Jurkat, Clone E6-1 (cell line): Measurements from ENCODE around the gene POT1.

Experiments used
- DNase-seq: peaks from one replicate; pipeline ENCODE4 v3.0.0-alpha.2; 2011; ENCODE audit warnings: low read depth, low spot score
- H3K4me3 ChIP-seq: 2 replicates; pipeline ENCODE4 v1.5.1; 2011; ENCODE audit warnings: mild to moderate bottlenecking, low read length, control low read depth, moderate library complexity

The POT1 gene

DNA sequence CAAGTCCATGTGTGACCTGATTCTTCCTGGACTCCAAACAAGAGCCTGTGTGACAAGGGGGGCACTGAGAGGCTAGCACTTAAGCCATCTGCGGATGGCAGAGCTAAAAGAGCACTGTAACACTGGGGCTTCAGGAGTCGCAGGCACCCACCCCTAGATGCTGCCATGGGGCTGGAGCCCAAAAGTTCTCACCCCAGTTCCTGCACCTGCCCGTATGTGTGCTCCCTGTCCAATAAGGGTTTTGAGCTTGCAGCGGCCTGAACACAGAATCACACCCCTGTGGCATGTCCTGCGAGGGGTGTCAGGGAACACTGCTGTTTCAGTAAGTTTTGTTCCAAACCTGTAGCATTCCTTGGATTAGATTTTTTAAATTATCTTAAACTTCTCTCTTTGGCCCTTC is 110.8 kb downstream of the POT1 start:
- no peak for DNase-seq

DNA sequence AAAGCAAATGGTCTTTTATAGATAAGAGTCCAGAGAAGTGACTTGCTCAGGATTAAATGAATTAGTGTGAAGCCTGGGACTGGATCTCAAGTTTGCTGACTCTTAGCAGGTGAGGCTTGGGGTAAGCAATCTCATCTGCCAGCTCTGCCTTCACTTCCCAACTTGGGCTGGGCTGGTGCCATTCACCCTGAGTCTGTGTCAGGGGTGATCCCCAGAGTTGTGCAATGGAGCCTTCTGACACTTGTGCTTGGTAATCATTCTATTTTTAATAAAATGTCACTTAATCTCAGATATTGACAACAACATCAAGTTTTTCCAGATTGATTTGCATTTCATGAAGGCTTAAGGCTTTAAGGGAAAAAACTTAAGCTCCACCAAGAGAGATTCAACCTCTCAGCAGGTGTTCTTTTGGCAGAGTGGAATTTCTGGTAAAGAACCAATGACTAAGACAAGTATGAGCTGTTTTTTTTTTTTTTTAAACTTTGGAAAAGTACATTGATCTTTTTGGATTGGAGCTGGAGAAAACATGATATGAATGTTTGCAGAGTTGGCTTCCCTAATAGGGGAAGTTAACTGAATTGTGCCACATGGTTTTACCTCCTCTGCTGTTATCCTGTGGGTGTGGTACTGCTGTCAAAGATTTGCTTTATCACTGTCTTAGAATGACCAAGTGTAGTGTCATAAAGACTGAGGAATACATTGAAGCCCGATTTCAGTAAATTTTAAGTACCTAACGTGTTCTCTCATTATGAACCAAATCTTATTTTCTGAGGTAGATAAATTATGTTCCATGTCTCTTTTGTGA is 115.4 kb downstream of the POT1 start:
- H3K4me3 ChIP-seq: no peak overlapping the region
- DNase-seq: no peak

More for the DNA sequence above, 110.8 kb downstream of the POT1 start:
- no peak overlapping the region for H3K4me3 ChIP-seq

DNA sequence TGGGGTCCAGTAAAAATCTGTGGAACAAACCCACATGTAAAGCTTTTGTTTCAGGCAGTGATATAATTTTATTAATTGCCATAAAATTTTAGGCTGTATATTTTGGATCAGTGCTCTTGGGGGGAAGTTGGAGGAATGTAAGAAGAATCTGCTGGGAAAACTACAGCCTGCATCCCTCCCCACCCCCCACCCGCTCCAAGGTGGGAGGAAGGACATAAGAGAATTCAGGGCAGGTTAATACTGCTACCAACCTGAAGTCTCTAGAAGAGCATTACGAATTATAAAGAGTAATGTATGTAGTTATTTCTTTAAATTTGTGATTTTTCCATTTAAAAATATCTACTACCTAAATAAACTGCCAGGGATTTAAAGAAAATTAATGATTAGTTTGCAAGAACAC is 116.9 kb downstream of the POT1 start:
- no peak for DNase-seq
- H3K4me3 ChIP-seq: no peak overlapping the region

GRCh38 chr7:124811341-124811740 is 118.3 kb downstream of the POT1 start:
- H3K4me3 ChIP-seq: no peak overlapping the region
- no peak for DNase-seq

DNA sequence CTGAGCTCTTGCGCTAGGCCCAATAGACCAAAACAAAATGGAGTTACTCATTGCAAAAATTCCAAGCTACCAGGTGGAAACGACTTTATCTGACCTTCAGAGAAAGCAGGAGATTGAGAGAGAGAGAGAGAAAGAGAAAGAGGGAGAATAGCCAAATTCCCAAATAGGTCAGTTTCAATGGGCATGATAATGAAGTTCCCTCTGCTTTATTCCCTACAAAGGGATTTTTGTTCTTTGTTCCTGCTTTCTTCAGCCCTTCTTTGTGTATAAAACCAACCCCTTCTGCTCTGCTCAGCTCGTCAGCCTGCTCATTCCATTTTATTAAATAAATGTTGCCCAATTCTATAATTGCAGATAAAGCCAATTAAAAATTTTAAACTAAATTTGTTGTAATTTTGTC is 119.0 kb downstream of the POT1 start:
- no peak overlapping the region for H3K4me3 ChIP-seq
- no peak for DNase-seq

DNA sequence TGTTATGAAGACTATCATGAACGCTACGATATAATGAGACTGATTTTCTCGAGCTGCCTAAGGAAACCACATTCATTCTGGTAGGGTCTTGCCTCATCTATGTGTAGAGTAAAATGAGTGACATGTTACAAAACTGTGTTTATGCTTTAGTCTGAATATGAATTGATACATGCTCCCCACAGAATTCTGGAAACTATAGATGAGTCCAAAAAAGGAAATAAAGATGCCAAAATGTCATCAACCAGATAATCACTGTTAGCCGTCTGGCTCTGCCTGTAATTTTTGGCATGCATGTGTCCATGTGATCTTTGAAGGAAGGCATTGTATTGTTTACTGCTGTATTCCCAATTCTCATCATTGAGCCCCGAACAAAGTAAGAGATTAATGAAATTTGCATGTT is 121.4 kb downstream of the POT1 start:
- DNase-seq: no peak
- H3K4me3 ChIP-seq: no peak overlapping the region

GRCh38 chr7:124801330-124801895 is 128.2 kb downstream of the POT1 start:
- no peak for DNase-seq
- no peak overlapping the region for H3K4me3 ChIP-seq

DNA sequence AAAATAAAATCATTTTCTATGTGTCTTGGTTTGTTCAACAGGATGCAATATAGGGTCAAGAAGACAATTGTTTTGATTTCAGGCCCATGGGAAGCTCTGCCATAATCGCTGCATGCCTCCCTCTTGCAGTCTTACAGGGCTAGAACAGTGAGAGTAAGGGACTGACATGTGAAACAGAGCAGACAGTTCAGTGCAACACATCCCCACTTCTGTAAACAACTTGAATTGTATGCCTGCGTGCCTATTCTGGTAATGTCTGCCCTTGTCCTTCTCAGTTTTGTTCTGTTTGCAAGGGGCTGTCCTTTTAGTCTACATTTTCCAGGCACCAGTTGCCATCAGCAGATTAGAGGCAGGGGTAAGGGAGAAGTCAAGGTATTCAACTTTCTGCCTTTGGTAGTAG is 129.2 kb downstream of the POT1 start:
- H3K4me3 ChIP-seq: no peak overlapping the region
- DNase-seq: no peak

GRCh38 chr7:124799448-124799847 is 130.2 kb downstream of the POT1 start:
- no peak for DNase-seq
- H3K4me3 ChIP-seq: no peak overlapping the region

GRCh38 chr7:124796771-124797170 is 132.9 kb downstream of the POT1 start:
- H3K4me3 ChIP-seq: no peak overlapping the region
- DNase-seq: no peak

DNA sequence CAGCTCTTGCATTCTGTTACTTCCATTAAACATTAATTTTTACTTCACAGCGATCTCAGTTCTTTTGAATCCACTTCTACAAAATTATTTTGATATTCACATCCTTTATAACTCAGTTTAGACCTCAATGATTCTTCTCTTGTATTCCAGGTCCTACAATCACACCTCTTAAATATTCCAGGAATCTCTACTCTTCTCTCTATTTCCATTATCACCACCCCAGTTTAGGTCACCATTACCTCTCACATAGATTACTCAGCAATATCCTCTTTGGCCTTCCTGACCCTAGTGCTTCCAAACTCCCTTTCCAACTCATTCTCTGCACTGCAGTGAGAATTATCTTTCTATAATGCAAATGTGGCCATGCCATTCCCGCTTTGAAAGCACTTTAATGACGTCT is 136.9 kb downstream of the POT1 start:
- no peak for DNase-seq
- no peak overlapping the region for H3K4me3 ChIP-seq

- no peak overlapping the region for H3K4me3 ChIP-seq
- no peak for DNase-seq
These were observed 137.6 kb downstream of the POT1 start for GRCh38 chr7:124792002-124792401.

DNA sequence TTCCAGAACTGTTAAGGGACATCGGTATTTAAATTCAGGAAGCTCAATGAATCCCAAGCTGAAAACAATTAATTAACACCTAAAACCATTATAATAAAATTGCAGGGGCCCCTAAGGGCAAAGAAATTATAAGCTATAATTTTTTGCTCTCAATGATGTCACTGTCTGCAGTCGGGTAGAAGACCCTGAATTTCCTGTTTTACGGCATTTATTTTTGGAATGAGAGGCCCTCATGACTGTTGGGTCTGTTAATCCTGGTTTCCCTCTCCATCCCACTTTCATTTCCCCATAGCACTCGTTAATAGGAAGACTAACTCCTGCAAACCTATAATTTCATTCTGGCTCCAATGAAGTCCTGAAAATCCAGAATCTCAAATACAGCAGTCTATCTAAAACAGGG is 138.2 kb downstream of the POT1 start:
- no peak for DNase-seq
- H3K4me3 ChIP-seq: no peak overlapping the region

GRCh38 chr7:124790645-124791044 is 139.0 kb downstream of the POT1 start:
- no peak for DNase-seq

GRCh38 chr7:124785994-124786393 is 143.6 kb downstream of the POT1 start:
- DNase-seq: no peak
- no peak overlapping the region for H3K4me3 ChIP-seq

More at GRCh38 chr7:124790645-124791044, 139.0 kb downstream of the POT1 start:
- H3K4me3 ChIP-seq: no peak overlapping the region

- DNase-seq: peak; percentile 19
- no peak overlapping the region for H3K4me3 ChIP-seq
These were observed 144.5 kb downstream of the POT1 start for GRCh38 chr7:124784879-124785818.

- no peak overlapping the region for H3K4me3 ChIP-seq
- DNase-seq: no peak
These were observed 146.4 kb downstream of the POT1 start for GRCh38 chr7:124783271-124783670.

DNA sequence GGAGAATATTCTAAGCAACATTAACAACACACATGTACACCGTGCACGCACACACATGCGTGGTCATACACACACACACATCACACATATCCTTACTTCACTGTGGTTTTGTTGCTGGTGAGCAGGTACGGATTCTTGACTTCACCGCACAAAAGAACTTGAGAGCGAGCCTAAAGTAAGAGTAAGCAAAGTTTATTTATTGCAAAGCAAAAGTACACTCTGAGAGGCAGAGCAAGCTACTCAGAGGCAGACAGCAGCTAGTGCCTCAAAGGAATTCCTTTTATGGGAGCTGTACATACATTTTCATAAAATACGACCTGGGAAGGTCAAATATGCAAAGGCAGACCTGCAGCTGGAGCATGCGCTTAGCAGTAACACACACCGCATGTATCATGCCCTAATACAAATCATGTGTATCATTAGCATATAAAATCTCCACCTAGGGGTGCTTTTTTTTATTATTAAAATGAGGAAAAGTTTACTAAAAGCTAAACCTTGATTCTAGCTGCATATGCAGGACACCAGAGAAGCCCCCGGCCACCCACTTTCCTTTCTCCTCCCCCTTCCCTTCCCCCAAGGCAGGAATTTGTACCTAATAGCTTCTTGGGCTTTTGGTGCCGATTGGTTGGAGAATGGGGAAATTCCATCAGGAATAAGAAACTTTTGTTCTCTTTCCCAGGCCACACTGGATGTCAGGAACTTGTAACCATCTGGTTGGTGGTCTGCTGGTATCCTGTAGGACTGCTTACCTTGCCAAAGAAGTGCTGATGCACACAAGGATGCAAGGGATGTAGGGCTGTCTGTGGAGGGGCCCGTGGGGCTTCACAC is 147.5 kb downstream of the POT1 start:
- H3K4me3 ChIP-seq: no peak overlapping the region
- DNase-seq: no peak

GRCh38 chr7:124781418-124781817 is 148.2 kb downstream of the POT1 start:
- DNase-seq: no peak
- no peak overlapping the region for H3K4me3 ChIP-seq
